Osteocyte (in vitro differentiated cells): ENCODE data around the gene KLHL2. TPM values are rescaled to one million over a fixed set of nuclear protein-coding genes. Genes with fewer than 3 reads are reported as not detected.
A peak's percentile ranks its signal among the peaks of the same experiment; 100 is the strongest.
"Not testable (repeated sequence)": the region's sequence is repeated elsewhere in the genome, so short reads cannot be mapped to it uniquely, and the experiment has no call there.

Source experiments
- DNase-seq: peaks from one replicate; pipeline ENCODE4 v3.0.0; 2021; ENCODE audit warnings: mixed read lengths; ENCODE audit not compliant: unreplicated experiment; ENCODE audit errors: extremely low spot score
- H3K27ac Mint-ChIP-seq: one replicate; pipeline ENCODE4 v1.8.0; 2021; ENCODE audit warnings: mild to moderate bottlenecking, mixed read lengths; ENCODE audit not compliant: unreplicated experiment
- H3K27me3 Mint-ChIP-seq: one replicate; pipeline ENCODE4 v1.8.0; 2021; ENCODE audit warnings: mixed read lengths; ENCODE audit not compliant: unreplicated experiment
- H3K36me3 Mint-ChIP-seq: one replicate; pipeline ENCODE4 v1.8.0; 2021; ENCODE audit warnings: mixed read lengths; ENCODE audit not compliant: unreplicated experiment
- H3K4me1 Mint-ChIP-seq: one replicate; pipeline ENCODE4 v1.8.0; 2021; ENCODE audit warnings: mixed read lengths; ENCODE audit not compliant: unreplicated experiment
- H3K4me3 Mint-ChIP-seq: one replicate; pipeline ENCODE4 v1.8.0; 2021; ENCODE audit warnings: mild to moderate bottlenecking, moderate library complexity, mixed read lengths; ENCODE audit not compliant: unreplicated experiment
- H3K9me3 Mint-ChIP-seq: one replicate; pipeline ENCODE4 v1.8.0; 2021; ENCODE audit warnings: mixed read lengths; ENCODE audit not compliant: unreplicated experiment
- total RNA-seq: library from RNA; stranded (reverse); gene quantifications from 2 replicates; pipeline ENCODE4 v1.2.1, GENCODE V29; 2021
- TF ChIP-seq, protein P1 (sequence below): fragments of 200-600 bp; sonication (generic); IDR thresholded peaks from 2 replicates; pipeline ENCODE4 v1.5.0; 2021; ENCODE audit warnings: antibody characterized with exemption, mild to moderate bottlenecking, moderate library complexity

KLHL2 gene
- total RNA-seq, 1 donor from 2014 or later, result 19.1 TPM

DNA sequence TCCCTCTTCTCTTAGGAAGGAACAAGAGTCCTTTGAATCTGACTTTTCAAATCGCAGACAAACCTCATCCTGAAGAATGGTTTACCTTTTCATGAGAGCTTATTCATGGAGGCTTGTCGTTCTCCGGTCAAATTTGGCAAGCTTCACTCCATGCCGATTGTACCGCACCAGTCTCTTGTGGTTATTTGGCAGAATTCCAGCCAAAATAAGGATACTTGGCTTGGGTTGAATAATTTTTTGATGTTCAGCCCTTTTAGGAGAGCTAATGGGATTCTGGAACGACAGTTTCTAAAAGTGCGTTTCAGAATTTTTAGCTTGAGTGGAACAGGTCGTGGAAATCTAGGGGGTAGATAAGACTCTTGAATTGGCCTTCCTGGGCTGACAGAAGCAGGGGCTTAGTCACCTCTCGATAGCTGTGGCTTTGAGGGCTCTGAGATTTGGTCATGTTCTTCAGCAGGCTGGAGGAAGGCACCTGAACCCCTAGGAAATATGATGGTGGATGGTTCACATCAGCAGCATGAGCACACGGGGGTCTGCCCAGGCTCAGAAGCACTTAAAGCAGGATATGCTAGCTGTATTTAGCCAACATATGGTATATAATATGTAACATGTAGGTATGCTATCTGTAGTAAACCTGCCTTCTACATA lies 1.5 kb downstream of the KLHL2 start:
- no peak for DNase-seq
- no peaks in the 10 kb centered on the region for H3K27me3 Mint-ChIP-seq
- TF ChIP-seq, protein P1, sequence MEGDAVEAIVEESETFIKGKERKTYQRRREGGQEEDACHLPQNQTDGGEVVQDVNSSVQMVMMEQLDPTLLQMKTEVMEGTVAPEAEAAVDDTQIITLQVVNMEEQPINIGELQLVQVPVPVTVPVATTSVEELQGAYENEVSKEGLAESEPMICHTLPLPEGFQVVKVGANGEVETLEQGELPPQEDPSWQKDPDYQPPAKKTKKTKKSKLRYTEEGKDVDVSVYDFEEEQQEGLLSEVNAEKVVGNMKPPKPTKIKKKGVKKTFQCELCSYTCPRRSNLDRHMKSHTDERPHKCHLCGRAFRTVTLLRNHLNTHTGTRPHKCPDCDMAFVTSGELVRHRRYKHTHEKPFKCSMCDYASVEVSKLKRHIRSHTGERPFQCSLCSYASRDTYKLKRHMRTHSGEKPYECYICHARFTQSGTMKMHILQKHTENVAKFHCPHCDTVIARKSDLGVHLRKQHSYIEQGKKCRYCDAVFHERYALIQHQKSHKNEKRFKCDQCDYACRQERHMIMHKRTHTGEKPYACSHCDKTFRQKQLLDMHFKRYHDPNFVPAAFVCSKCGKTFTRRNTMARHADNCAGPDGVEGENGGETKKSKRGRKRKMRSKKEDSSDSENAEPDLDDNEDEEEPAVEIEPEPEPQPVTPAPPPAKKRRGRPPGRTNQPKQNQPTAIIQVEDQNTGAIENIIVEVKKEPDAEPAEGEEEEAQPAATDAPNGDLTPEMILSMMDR, result no peak
- H3K27ac Mint-ChIP-seq, result peak overlapping the region; percentile 61
- peaks cover 39% of the 10 kb centered on the region for H3K4me1 Mint-ChIP-seq
- H3K36me3 Mint-ChIP-seq, result no peaks in the 10 kb centered on the region
- H3K4me3 Mint-ChIP-seq, result peak overlapping the region; percentile 82
- H3K9me3 Mint-ChIP-seq, result no peaks in the 10 kb centered on the region

DNA sequence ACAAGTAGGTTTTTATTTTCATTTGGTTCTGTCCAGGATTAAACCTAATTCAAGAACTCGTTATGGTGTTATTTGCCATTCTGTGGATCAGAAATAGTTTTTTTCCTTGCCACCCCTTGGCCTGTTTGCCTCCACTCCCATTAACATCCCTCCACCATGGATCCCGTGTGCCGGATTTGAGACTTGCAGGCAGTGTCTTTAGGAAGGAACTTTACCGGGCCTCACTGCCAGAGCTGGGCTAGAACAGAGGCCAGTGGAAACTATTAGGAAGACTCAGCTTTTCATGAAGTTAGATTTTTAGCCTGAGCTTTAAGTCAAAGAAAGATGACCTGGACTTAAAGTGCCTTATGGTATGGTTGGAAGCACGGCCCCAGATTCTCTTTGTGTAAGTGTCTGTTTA lies 2.4 kb downstream of the KLHL2 start:
- Mint-ChIP-seq H3K27ac (no peak overlapping the region), H3K36me3 (no peaks in the 10 kb centered on the region), H3K4me1 (peaks cover 48% of the 10 kb centered on the region)

DNA sequence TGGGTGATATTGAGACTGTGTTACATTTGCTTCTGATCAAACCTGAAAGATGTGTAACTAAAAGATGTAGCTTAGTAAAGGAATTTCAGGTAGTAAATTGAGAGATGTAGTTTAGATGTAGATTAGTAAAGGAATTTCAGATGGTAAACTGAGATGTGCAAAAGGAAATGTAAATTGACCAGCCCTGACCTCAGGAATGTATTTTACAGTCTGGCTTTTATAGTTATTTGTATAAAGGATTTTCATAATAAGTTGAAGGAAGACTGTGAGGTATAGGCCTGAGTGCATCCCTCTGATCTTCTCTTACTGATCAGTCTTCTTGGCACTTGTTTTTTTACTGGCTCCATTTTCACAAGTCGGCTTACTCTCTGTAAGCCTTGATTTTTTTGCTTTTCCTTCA lies 3.2 kb downstream of the KLHL2 start:
- Mint-ChIP-seq H3K36me3 (no peaks in the 10 kb centered on the region), H3K4me3 (no peak overlapping the region), H3K4me1 (peaks cover 55% of the 10 kb centered on the region), H3K9me3 (no peaks in the 10 kb centered on the region), H3K27ac (no peak overlapping the region), H3K27me3 (no peaks in the 10 kb centered on the region)
- no peak for DNase-seq
- TF ChIP-seq, protein P1, result no peak

More for the DNA sequence above, 2.4 kb downstream of the KLHL2 start:
- no peak for DNase-seq
- TF ChIP-seq, protein P1, result no peak
- no peaks in the 10 kb centered on the region for H3K27me3 Mint-ChIP-seq
- no peaks in the 10 kb centered on the region for H3K9me3 Mint-ChIP-seq
- no peak overlapping the region for H3K4me3 Mint-ChIP-seq

DNA sequence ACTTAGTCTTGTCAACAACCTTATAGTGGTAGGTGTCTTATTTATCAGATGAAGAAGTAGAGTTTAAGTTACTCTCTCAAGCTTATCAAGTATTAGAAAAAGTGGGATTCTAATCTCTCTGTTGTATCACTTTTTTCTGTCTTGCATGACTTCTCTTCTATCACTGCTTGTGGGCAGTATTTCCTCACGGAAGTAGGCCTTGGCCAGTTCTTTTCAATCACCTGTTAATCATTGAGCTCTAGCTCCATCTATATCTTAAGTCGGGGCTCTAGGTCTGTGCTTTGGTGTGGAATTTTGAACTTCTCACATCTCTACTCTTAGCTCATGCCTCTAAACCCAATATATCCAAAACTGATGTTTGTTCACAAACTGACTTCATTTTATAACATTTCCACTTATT lies 5.3 kb downstream of the KLHL2 start:
- not testable (repeated sequence) for H3K36me3 Mint-ChIP-seq, H3K4me3 Mint-ChIP-seq, H3K27me3 Mint-ChIP-seq

DNA sequence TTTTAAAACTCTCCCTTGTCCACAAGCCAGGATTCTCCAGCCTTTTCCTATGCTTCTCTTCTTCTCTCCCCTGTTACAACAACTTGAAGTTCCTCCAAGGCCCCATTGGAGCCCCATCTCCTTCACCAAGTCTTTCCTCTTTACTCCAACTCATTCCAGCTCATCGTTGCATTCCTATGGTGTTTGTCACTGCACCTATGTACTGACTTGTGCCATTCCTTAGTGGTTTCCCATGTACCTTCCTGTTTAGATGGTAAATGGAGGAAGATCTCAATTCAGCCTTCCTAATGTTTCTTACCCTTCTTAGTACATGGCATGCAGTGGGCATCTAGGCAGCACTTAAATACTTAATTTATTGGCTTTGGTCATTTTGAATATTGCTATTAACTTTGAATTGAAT lies 6.0 kb downstream of the KLHL2 start:
- not testable (repeated sequence) for DNase-seq, H3K9me3 Mint-ChIP-seq, H3K36me3 Mint-ChIP-seq, H3K4me3 Mint-ChIP-seq, H3K27me3 Mint-ChIP-seq, H3K27ac Mint-ChIP-seq
- H3K4me1 Mint-ChIP-seq, result peaks cover 63% of the 10 kb centered on the region

More for the DNA sequence above, 5.3 kb downstream of the KLHL2 start:
- not testable (repeated sequence) for H3K27ac Mint-ChIP-seq, H3K9me3 Mint-ChIP-seq, DNase-seq
- H3K4me1 Mint-ChIP-seq, result peaks cover 65% of the 10 kb centered on the region

DNA sequence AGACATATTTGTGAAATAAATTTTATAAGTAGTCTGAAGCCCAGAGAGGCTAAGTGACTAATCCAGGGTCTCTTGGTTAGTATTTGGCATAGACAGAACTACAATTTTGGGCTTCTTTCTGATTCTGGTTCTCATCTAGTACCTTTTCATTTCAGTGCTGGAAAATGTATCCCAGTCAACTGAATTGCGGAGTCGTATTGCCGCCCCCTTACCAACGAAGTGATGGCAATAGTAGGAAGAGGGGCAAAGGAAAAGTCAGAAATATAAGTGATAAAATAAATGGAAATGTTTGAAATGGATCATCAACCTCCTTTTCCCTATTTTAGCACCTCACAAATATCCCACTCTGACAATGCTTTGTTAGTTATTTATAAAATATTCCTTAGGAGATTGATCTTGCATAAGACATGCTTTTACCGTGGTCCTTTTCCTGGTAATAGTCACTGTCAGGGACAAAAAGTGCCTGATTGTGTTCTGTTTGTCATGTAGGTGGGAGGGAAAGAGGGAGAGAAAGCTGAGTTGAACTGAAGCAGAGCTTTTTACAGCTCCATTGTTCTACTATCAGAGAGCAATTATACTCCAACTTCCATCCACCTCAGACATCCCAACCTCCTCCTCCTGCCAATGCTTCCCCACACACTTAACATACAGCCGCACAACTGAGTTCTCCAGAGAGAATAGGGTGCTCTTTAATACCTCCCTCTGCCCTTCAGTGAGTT lies 6.8 kb downstream of the KLHL2 start:
- not testable (repeated sequence) for H3K36me3 Mint-ChIP-seq, H3K9me3 Mint-ChIP-seq, H3K4me3 Mint-ChIP-seq, H3K27me3 Mint-ChIP-seq, DNase-seq
- H3K4me1 Mint-ChIP-seq, result peaks cover 55% of the 10 kb centered on the region
- peak overlapping the region; percentile 24 for H3K27ac Mint-ChIP-seq

DNA sequence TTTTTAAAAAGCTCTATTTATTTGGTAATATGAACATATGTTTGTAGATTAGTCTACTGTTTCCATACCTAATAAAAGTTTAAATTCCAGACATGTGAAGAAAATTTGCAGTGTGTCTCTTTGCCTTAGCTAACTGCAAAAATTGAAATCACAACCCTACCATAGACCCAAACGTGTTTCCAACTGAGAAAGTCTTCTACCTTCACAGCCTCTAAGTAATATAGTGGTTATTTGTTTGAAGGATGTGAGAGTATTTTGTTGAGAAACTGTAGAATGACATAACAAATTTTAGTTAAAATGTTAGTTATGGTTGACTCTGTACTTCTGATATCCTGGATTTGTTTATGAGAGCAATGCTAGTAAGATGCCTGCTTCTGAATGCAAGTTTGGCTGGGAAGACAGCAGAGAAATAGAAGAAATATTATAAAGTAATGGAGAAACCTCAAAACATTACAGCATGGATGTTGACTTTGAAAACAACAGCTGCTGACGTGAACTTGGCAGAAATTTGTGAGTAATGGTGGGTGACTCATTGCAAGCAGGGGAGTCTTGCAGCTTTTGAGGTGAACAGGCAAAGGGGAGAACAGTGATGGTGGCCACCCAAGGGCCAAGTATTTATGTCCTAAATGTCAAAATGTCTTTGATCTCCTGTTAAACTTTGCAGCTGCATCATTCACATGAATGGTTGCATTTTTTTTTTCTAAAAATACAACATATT lies 7.8 kb downstream of the KLHL2 start:
- H3K27ac Mint-ChIP-seq, result peak overlapping the region; percentile 83
- not testable (repeated sequence) for DNase-seq, H3K36me3 Mint-ChIP-seq, H3K27me3 Mint-ChIP-seq, H3K9me3 Mint-ChIP-seq
- H3K4me3 Mint-ChIP-seq, result peak overlapping the region; percentile 4
- peaks cover 48% of the 10 kb centered on the region for H3K4me1 Mint-ChIP-seq

DNA sequence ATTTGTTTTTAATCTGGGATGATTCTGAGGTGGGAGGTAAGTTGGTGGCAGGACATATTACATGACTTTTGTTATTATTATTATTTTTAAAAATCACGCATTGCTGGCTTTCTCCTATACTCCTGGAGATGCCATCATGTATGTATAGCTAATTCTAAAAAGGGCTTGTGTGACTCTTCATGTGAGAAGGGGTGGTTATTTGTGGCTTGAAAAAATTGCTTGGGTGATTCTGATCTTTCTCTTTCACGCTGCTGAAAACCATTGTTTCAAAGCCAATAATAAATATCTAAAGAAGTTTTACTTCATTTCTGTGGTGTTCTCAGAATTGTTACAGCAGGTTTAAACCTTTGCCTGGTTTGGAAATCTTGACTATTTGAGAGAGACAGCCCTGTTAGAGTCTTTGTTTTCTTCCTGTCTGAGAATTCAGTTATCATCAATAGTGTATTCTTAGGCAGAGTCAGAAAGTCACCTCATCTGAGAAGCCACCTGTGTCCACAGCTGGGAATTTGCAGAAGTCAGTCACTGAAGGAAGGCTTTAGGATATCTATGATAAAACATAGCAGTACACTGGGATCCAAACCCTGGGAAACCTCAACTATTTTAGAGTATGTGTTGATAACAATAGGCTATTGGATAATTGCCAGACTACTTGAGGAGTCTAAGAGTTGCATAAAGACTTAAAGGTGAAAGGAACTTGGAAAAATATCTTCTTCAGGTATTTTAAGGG lies 8.6 kb downstream of the KLHL2 start:
- Mint-ChIP-seq H3K27ac (peak overlapping the region; percentile 83), H3K4me3 (peak overlapping the region; percentile 4), H3K4me1 (peaks cover 40% of the 10 kb centered on the region)
- not testable (repeated sequence) for DNase-seq, H3K27me3 Mint-ChIP-seq, H3K9me3 Mint-ChIP-seq, H3K36me3 Mint-ChIP-seq
